Esophagus muscularis mucosa (tissue), 3 donors: ENCODE data around the gene ZNF57.

Source experiments
- POLR2AphosphoS5 ChIP-seq, 2 donors: sonication (generic); formaldehyde crosslinking; IDR thresholded peaks; one replicate each; pipeline ENCODE4 v1.6.1; 2017; ENCODE audit warnings: antibody characterized with exemption in 2 of 2
- TF ChIP-seq, protein P1 (sequence below), 3 experiments: fragments of 200-600 bp in 2 of 3; fragments of 450-650 bp in 1 of 3; sonication (generic) in 2 of 3; IDR thresholded peaks; one replicate each; pipeline ENCODE4 v1.5.1; 2017 to 2019; ENCODE audit warnings: antibody characterized with exemption in 3 of 3, mild to moderate bottlenecking in 2 of 3, moderate library complexity in 1 of 3

DNA sequence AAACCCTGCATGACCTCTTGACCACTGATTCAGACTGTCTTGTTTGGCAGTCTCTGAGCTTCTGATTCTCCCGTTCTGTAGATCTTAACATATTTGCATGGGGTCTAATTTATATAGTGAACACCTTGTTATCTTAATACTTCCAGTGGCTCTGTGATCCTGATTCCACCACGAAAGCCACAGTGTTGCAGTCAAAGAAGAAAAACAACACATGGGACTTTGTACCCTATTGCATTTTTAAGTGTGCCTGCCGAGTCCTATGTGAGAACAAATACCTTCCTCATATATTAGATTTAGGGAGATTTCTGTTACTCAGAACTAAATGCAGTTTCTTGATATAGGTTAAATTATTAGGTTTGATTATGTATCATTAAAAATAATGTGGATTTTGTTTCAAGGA, 45.9 kb upstream of the ZNF57 start:
- TF ChIP-seq, protein P1, sequence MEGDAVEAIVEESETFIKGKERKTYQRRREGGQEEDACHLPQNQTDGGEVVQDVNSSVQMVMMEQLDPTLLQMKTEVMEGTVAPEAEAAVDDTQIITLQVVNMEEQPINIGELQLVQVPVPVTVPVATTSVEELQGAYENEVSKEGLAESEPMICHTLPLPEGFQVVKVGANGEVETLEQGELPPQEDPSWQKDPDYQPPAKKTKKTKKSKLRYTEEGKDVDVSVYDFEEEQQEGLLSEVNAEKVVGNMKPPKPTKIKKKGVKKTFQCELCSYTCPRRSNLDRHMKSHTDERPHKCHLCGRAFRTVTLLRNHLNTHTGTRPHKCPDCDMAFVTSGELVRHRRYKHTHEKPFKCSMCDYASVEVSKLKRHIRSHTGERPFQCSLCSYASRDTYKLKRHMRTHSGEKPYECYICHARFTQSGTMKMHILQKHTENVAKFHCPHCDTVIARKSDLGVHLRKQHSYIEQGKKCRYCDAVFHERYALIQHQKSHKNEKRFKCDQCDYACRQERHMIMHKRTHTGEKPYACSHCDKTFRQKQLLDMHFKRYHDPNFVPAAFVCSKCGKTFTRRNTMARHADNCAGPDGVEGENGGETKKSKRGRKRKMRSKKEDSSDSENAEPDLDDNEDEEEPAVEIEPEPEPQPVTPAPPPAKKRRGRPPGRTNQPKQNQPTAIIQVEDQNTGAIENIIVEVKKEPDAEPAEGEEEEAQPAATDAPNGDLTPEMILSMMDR (IDR thresholded peaks at IDR 0.05) = no peak
- no peak for TF ChIP-seq POLR2AphosphoS5 (IDR thresholded peaks at IDR 0.05)
